IPS-18a (cell line): ENCODE measurements around the gene SI.
"Not testable (repeated sequence)": the region's sequence is repeated elsewhere in the genome, so short reads cannot be mapped to it uniquely, and the experiment has no call there.

Experiments
- H3K27ac ChIP-seq: one replicate; pipeline ENCODE4 v1.5.1; 2013; ENCODE audit warnings: low read length
- H3K27me3 ChIP-seq: one replicate; pipeline ENCODE4 v1.6.1; 2013; ENCODE audit warnings: mild to moderate bottlenecking, low read length; ENCODE audit not compliant: control insufficient read depth, insufficient read depth
- H3K36me3 ChIP-seq: one replicate; pipeline ENCODE4 v1.6.1; 2013; ENCODE audit warnings: low read depth, low read length; ENCODE audit not compliant: control insufficient read depth
- H3K4me1 ChIP-seq: one replicate; pipeline ENCODE4 v1.6.1; 2013; ENCODE audit warnings: low read depth, low read length; ENCODE audit not compliant: control insufficient read depth
- H3K4me3 ChIP-seq: one replicate; pipeline ENCODE4 v1.5.1; 2013; ENCODE audit warnings: low read length
- H3K9ac ChIP-seq: one replicate; pipeline ENCODE4 v1.6.1; 2013; ENCODE audit warnings: mild to moderate bottlenecking, low read length, moderate library complexity
- H3K9me3 ChIP-seq: one replicate; pipeline ENCODE4 v1.6.1; 2013; ENCODE audit warnings: low read depth, low read length; ENCODE audit not compliant: control insufficient read depth

Gene SI

GRCh38 chr3:164962610-164963009 lies 115.7 kb downstream of the SI start:
- Histone ChIP-seq H3K4me3 (no peak overlapping the region), H3K9me3 (no peaks in the 10 kb centered on the region)

GRCh38 chr3:164952966-164953365 lies 125.3 kb downstream of the SI start:
- H3K9ac ChIP-seq: no peak overlapping the region
- no peaks in the 10 kb centered on the region for H3K36me3 ChIP-seq
- H3K4me3 ChIP-seq: no peak overlapping the region
- peaks cover 4% of the 10 kb centered on the region for H3K4me1 ChIP-seq
- no peaks in the 10 kb centered on the region for H3K9me3 ChIP-seq
- H3K27me3 ChIP-seq: no peaks in the 10 kb centered on the region
- H3K27ac ChIP-seq: no peak overlapping the region

More at GRCh38 chr3:164962610-164963009, 115.7 kb downstream of the SI start:
- H3K9ac ChIP-seq: no peak overlapping the region
- H3K27ac ChIP-seq: no peak overlapping the region
- no peaks in the 10 kb centered on the region for H3K27me3 ChIP-seq
- no peaks in the 10 kb centered on the region for H3K4me1 ChIP-seq
- no peaks in the 10 kb centered on the region for H3K36me3 ChIP-seq

GRCh38 chr3:164951403-164951802 lies 126.9 kb downstream of the SI start:
- H3K9me3 ChIP-seq, H3K27ac ChIP-seq, H3K36me3 ChIP-seq, H3K27me3 ChIP-seq, H3K4me3 ChIP-seq, H3K9ac ChIP-seq, H3K4me1 ChIP-seq: not testable (repeated sequence)

- Histone ChIP-seq H3K9ac (no peak overlapping the region), H3K4me3 (no peak overlapping the region), H3K9me3 (peaks cover 2% of the 10 kb centered on the region), H3K36me3 (no peaks in the 10 kb centered on the region), H3K4me1 (peaks cover 6% of the 10 kb centered on the region), H3K27me3 (no peaks in the 10 kb centered on the region), H3K27ac (no peak overlapping the region)
These were observed 137.6 kb downstream of the SI start for GRCh38 chr3:164940745-164941144.

- Histone ChIP-seq H3K4me1 (no peaks in the 10 kb centered on the region), H3K36me3 (no peaks in the 10 kb centered on the region), H3K9me3 (no peaks in the 10 kb centered on the region), H3K9ac (no peak overlapping the region), H3K27me3 (no peaks in the 10 kb centered on the region), H3K27ac (no peak overlapping the region), H3K4me3 (no peak overlapping the region)
These were observed 148.7 kb downstream of the SI start for GRCh38 chr3:164929642-164930041.
